ENCODE data around the gene KIF16B.

GRCh38 chr20:16475225-16475624 lies 98.0 kb downstream of the KIF16B start:
- TF ChIP-seq, protein P1, sequence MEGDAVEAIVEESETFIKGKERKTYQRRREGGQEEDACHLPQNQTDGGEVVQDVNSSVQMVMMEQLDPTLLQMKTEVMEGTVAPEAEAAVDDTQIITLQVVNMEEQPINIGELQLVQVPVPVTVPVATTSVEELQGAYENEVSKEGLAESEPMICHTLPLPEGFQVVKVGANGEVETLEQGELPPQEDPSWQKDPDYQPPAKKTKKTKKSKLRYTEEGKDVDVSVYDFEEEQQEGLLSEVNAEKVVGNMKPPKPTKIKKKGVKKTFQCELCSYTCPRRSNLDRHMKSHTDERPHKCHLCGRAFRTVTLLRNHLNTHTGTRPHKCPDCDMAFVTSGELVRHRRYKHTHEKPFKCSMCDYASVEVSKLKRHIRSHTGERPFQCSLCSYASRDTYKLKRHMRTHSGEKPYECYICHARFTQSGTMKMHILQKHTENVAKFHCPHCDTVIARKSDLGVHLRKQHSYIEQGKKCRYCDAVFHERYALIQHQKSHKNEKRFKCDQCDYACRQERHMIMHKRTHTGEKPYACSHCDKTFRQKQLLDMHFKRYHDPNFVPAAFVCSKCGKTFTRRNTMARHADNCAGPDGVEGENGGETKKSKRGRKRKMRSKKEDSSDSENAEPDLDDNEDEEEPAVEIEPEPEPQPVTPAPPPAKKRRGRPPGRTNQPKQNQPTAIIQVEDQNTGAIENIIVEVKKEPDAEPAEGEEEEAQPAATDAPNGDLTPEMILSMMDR (IDR thresholded peaks at IDR 0.05 in 2 of 3, conservative IDR thresholded peaks at IDR 0.05 in 1 of 3; ENCODE audit: borderline replicate concordance in 1 of 3, insufficient read depth in 1 of 3, low read depth in 2 of 3, low read length in 2 of 3): no peak
- TF ChIP-seq CBX3 (IDR thresholded peaks at IDR 0.05; ENCODE audit: low read depth) (no peak), POLR2AphosphoS5 (IDR thresholded peaks at IDR 0.05; ENCODE audit: low read depth, low read length) (no peak), EZH2phosphoT487 (IDR thresholded peaks at IDR 0.05; ENCODE audit: borderline replicate concordance) (no peak), SRF (IDR thresholded peaks at IDR 0.05; ENCODE audit: low read depth) (no peak), ZNF274 (IDR thresholded peaks at IDR 0.05; ENCODE audit: low read depth, low read length) (no peak), EZH2 (IDR thresholded peaks at IDR 0.05) (no peak), SP1 (IDR thresholded peaks at IDR 0.05; ENCODE audit: low read depth) (no peak)
